Neural progenitor cell (in vitro differentiated cells): ENCODE data around the gene COL4A2. TPM values are rescaled to one million over a fixed set of nuclear protein-coding genes. Genes with fewer than 3 reads are reported as not detected.

Source experiments
- DNase-seq: peaks from one replicate; pipeline ENCODE4 v3.0.0-alpha.2; 2016; ENCODE audit warnings: low spot score
- H2AFZ ChIP-seq: fragments of 200-600 bp; sonication (generic); replicated peaks from 2 replicates; pipeline ENCODE4 v1.6.1; 2016; ENCODE audit warnings: antibody characterized with exemption
- H3F3A ChIP-seq: fragments of 200-600 bp; sonication (generic); 2 replicates; pipeline ENCODE4 v1.6.1; 2016; ENCODE audit warnings: antibody characterized with exemption, low read depth
- H3K27ac ChIP-seq: fragments of 200-600 bp; sonication (generic); 2 replicates; pipeline ENCODE4 v1.5.1; 2016; ENCODE audit warnings: mild to moderate bottlenecking
- H3K27me3 ChIP-seq: fragments of 200-600 bp; sonication (generic); 2 replicates; pipeline ENCODE4 v1.6.1; 2016; ENCODE audit warnings: mild to moderate bottlenecking, moderate library complexity
- H3K36me3 ChIP-seq: fragments of 200-600 bp; sonication (generic); 2 replicates; pipeline ENCODE4 v1.5.1; 2016
- H3K4me1 ChIP-seq: fragments of 200-600 bp; sonication (generic); 2 replicates; pipeline ENCODE4 v1.6.1; 2016; ENCODE audit warnings: mixed run types
- H3K4me2 ChIP-seq: fragments of 200-600 bp; sonication (generic); 2 replicates; pipeline ENCODE4 v1.6.1; 2016
- H3K4me3 ChIP-seq: fragments of 200-600 bp; sonication (generic); 2 replicates; pipeline ENCODE4 v1.5.1; 2016
- H3K79me2 ChIP-seq: fragments of 200-600 bp; sonication (generic); 2 replicates; pipeline ENCODE4 v1.6.1; 2016; ENCODE audit warnings: low read depth
- H3K9ac ChIP-seq: fragments of 200-600 bp; sonication (generic); 2 replicates; pipeline ENCODE4 v1.6.1; 2016
- H3K9me3 ChIP-seq: fragments of 200-600 bp; sonication (generic); 2 replicates; pipeline ENCODE4 v1.5.1; 2016; ENCODE audit warnings: low read depth
- H4K20me1 ChIP-seq: fragments of 200-600 bp; sonication (generic); 2 replicates; pipeline ENCODE4 v1.6.1; 2016; ENCODE audit warnings: low read depth
- H3K27ac Mint-ChIP-seq: 3 replicates; pipeline ENCODE4 v1.8.0; 2021; ENCODE audit warnings: mixed read lengths
- H3K27me3 Mint-ChIP-seq: 2 replicates; pipeline ENCODE4 v1.8.0; 2022; ENCODE audit warnings: low read depth, mild to moderate bottlenecking, inconsistent platforms, moderate library complexity, mixed read lengths; ENCODE audit not compliant: insufficient read depth
- H3K36me3 Mint-ChIP-seq: 3 replicates; pipeline ENCODE4 v1.8.0; 2021; ENCODE audit warnings: mixed read lengths
- H3K4me1 Mint-ChIP-seq: 3 replicates; pipeline ENCODE4 v1.8.0; 2021; ENCODE audit warnings: mixed read lengths
- H3K4me3 Mint-ChIP-seq: 3 replicates; pipeline ENCODE4 v1.8.0; 2021; ENCODE audit warnings: mild to moderate bottlenecking, moderate library complexity, mixed read lengths
- H3K9me3 Mint-ChIP-seq: 3 replicates; pipeline ENCODE4 v1.8.0; 2020; ENCODE audit warnings: mixed read lengths
- EZH2 ChIP-seq: fragments of 200-600 bp; sonication (generic); IDR thresholded peaks from 2 replicates; pipeline ENCODE4 v1.6.1; 2017; ENCODE audit warnings: antibody characterized with exemption, mild to moderate bottlenecking, moderate library complexity
- EZH2phosphoT487 ChIP-seq: fragments of 200-600 bp; sonication (generic); IDR thresholded peaks from 2 replicates; pipeline ENCODE4 v1.6.1; 2017; ENCODE audit warnings: antibody characterized with exemption
- total RNA-seq: library from RNA; depleted of rRNA; stranded (reverse); fragments of >200 nt; gene quantifications from 2 replicates; pipeline ENCODE4 v1.2.3, GENCODE V29; 2015; ENCODE audit warnings: low replicate concordance
- TF ChIP-seq, protein P1 (sequence below): fragments of 200-600 bp; sonication (generic); IDR thresholded peaks from 2 replicates; pipeline ENCODE4 v1.5.1; 2017; ENCODE audit warnings: antibody characterized with exemption, mild to moderate bottlenecking

COL4A2 gene
- total RNA-seq, 1 donor from 2014 or later = 73.6 TPM

GRCh38 chr13:110549795-110550160 lies 242.7 kb downstream of the COL4A2 start:
- Histone ChIP-seq H3K4me1 (peaks cover 5% of the 10 kb centered on the region), H3K9ac (no peak overlapping the region), H3K79me2 (no peaks in the 10 kb centered on the region), H2AFZ (no peak overlapping the region), H3K36me3 (no peaks in the 10 kb centered on the region), H3K9me3 (no peaks in the 10 kb centered on the region), H3K4me3 (no peak overlapping the region), H3K4me2 (no peak overlapping the region), H3F3A (no peaks in the 10 kb centered on the region), H3K27ac (no peak overlapping the region), H3K27me3 (no peaks in the 10 kb centered on the region), H4K20me1 (no peaks in the 10 kb centered on the region)
- TF ChIP-seq, protein P1, sequence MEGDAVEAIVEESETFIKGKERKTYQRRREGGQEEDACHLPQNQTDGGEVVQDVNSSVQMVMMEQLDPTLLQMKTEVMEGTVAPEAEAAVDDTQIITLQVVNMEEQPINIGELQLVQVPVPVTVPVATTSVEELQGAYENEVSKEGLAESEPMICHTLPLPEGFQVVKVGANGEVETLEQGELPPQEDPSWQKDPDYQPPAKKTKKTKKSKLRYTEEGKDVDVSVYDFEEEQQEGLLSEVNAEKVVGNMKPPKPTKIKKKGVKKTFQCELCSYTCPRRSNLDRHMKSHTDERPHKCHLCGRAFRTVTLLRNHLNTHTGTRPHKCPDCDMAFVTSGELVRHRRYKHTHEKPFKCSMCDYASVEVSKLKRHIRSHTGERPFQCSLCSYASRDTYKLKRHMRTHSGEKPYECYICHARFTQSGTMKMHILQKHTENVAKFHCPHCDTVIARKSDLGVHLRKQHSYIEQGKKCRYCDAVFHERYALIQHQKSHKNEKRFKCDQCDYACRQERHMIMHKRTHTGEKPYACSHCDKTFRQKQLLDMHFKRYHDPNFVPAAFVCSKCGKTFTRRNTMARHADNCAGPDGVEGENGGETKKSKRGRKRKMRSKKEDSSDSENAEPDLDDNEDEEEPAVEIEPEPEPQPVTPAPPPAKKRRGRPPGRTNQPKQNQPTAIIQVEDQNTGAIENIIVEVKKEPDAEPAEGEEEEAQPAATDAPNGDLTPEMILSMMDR = no peak
- TF ChIP-seq EZH2 (no peak), EZH2phosphoT487 (no peak)
- Mint-ChIP-seq H3K27me3 (peaks cover 6% of the 10 kb centered on the region), H3K27ac (no peak overlapping the region), H3K36me3 (no peaks in the 10 kb centered on the region), H3K4me3 (no peak overlapping the region), H3K4me1 (peaks cover 3% of the 10 kb centered on the region), H3K9me3 (peaks cover 5% of the 10 kb centered on the region)
- DNase-seq = no peak

GRCh38 chr13:110551284-110551683 lies 244.2 kb downstream of the COL4A2 start:
- H3K9ac ChIP-seq = no peak overlapping the region
- H3F3A ChIP-seq = no peaks in the 10 kb centered on the region
- H3K9me3 Mint-ChIP-seq = no peaks in the 10 kb centered on the region
- H3K4me3 Mint-ChIP-seq = no peak overlapping the region
- H3K4me2 ChIP-seq = no peak overlapping the region
- no peak overlapping the region for H3K27ac Mint-ChIP-seq
- no peak overlapping the region for H3K27ac ChIP-seq
- H3K4me3 ChIP-seq = no peak overlapping the region
- H3K36me3 Mint-ChIP-seq = no peaks in the 10 kb centered on the region
- no peak for TF ChIP-seq EZH2
- no peak for TF ChIP-seq EZH2phosphoT487
- TF ChIP-seq, protein P1 = no peak
- no peaks in the 10 kb centered on the region for H3K36me3 ChIP-seq
- H3K27me3 ChIP-seq = no peaks in the 10 kb centered on the region
- no peaks in the 10 kb centered on the region for H3K79me2 ChIP-seq
- DNase-seq = no peak
- no peaks in the 10 kb centered on the region for H4K20me1 ChIP-seq
- peaks cover 3% of the 10 kb centered on the region for H3K4me1 Mint-ChIP-seq
- no peak overlapping the region for H2AFZ ChIP-seq
- no peaks in the 10 kb centered on the region for H3K9me3 ChIP-seq
- peaks cover 6% of the 10 kb centered on the region for H3K27me3 Mint-ChIP-seq
- H3K4me1 ChIP-seq = peaks cover 5% of the 10 kb centered on the region

DNA sequence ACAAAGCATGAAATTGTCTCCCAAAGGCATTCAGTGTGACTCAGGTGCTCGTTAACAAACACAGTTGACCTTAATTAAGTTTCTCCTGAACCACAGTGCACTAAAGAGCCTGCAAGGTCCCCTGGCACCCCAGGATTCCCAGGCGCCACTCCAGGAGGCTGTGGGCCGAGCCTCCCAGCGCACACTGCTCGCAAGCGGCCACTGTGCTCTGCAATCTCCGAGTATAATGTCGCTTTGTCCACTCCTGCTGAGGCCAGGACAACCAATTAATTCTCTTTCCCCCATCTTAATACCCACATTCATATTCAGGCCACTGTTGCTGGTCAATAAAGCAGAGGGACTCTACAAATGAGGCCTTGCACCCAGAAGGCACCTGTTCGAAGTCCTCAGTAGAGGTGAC lies 245.7 kb downstream of the COL4A2 start:
- no peak for DNase-seq
- no peaks in the 10 kb centered on the region for H3K36me3 Mint-ChIP-seq
- Histone ChIP-seq H3K4me1 (peaks cover 5% of the 10 kb centered on the region), H3K9ac (no peak overlapping the region), H3K27ac (no peak overlapping the region), H3K9me3 (no peaks in the 10 kb centered on the region), H3K4me3 (no peak overlapping the region), H3K4me2 (no peak overlapping the region), H3K79me2 (no peaks in the 10 kb centered on the region), H2AFZ (no peak overlapping the region), H3F3A (no peaks in the 10 kb centered on the region), H3K27me3 (no peaks in the 10 kb centered on the region), H3K36me3 (no peaks in the 10 kb centered on the region), H4K20me1 (no peaks in the 10 kb centered on the region)
- no peak overlapping the region for H3K4me3 Mint-ChIP-seq
- no peak for TF ChIP-seq EZH2
- H3K4me1 Mint-ChIP-seq = peaks cover 3% of the 10 kb centered on the region
- peaks cover 7% of the 10 kb centered on the region for H3K27me3 Mint-ChIP-seq
- peaks cover 2% of the 10 kb centered on the region for H3K9me3 Mint-ChIP-seq
- no peak overlapping the region for H3K27ac Mint-ChIP-seq

DNA sequence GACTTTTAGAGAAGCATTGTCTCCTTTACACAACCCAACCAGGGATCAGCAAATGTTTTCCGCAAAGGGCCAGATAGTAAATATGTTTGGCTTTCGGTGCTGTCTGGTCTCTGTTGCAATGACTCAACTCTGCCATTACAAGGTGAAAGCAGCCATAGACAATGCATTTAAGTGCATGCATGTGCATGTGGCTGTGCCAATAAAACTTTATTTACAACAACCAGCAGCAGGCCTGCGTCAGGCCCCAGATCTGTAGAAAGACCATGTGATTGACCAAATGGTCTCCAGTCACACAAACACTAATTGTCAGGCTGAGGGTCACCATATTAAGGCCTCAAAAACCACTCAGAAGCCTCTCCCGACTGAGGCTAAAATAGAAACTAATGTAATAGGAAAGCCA lies 246.3 kb downstream of the COL4A2 start:
- TF ChIP-seq, protein P1 = no peak
- TF ChIP-seq EZH2 (no peak), EZH2phosphoT487 (no peak)

More for the DNA sequence above, 246.3 kb downstream of the COL4A2 start:
- Histone ChIP-seq H3K4me3 (no peak overlapping the region), H3K27ac (no peak overlapping the region), H4K20me1 (no peaks in the 10 kb centered on the region), H3K36me3 (no peaks in the 10 kb centered on the region), H3K79me2 (no peaks in the 10 kb centered on the region), H3F3A (no peaks in the 10 kb centered on the region), H3K9me3 (no peaks in the 10 kb centered on the region), H3K9ac (no peak overlapping the region), H2AFZ (no peak overlapping the region), H3K4me2 (no peak overlapping the region), H3K27me3 (no peaks in the 10 kb centered on the region), H3K4me1 (peaks cover 5% of the 10 kb centered on the region)
- Mint-ChIP-seq H3K4me1 (peaks cover 3% of the 10 kb centered on the region), H3K27me3 (peaks cover 7% of the 10 kb centered on the region), H3K4me3 (no peak overlapping the region), H3K36me3 (no peaks in the 10 kb centered on the region), H3K27ac (no peak overlapping the region), H3K9me3 (peaks cover 2% of the 10 kb centered on the region)
- DNase-seq = no peak
